Osteoblast (primary cell): ENCODE data around the gene ANO5. TPM values are rescaled to one million over a fixed set of nuclear protein-coding genes. Genes with fewer than 3 reads are reported as not detected.
"Not testable (repeated sequence)": the region's sequence is repeated elsewhere in the genome, so short reads cannot be mapped to it uniquely, and the experiment has no call there.

ENCODE experiments used
- DNase-seq: peaks from one replicate; pipeline ENCODE4 v3.0.0; 2011; ENCODE audit warnings: low spot score, mixed read lengths; ENCODE audit not compliant: insufficient read length; ENCODE audit errors: missing footprints
- H2AFZ ChIP-seq: 2 replicates; pipeline ENCODE4 v1.6.0; 2011; ENCODE audit warnings: mild to moderate bottlenecking, low read length
- H3K27ac ChIP-seq: 2 replicates; pipeline ENCODE4 v1.5.1; 2011; ENCODE audit warnings: mild to moderate bottlenecking, low read depth, low read length, moderate library complexity
- H3K27me3 ChIP-seq: 2 replicates; pipeline ENCODE4 v1.6.0; 2012; ENCODE audit warnings: mild to moderate bottlenecking, control low read depth, inconsistent platforms, low read length, moderate library complexity; ENCODE audit not compliant: insufficient read depth
- H3K36me3 ChIP-seq: 2 replicates; pipeline ENCODE4 v1.5.1; 2011; ENCODE audit warnings: mild to moderate bottlenecking, low read length, control low read depth, moderate library complexity; ENCODE audit not compliant: insufficient read depth
- H3K4me1 ChIP-seq: 2 replicates; pipeline ENCODE4 v1.5.1; 2011; ENCODE audit warnings: mild to moderate bottlenecking, low read length, control low read depth, moderate library complexity; ENCODE audit not compliant: insufficient read depth
- H3K4me2 ChIP-seq: 2 replicates; pipeline ENCODE4 v1.6.0; 2011; ENCODE audit warnings: mild to moderate bottlenecking, low read length; ENCODE audit not compliant: insufficient read depth
- H3K4me3 ChIP-seq: fragments of 200-600 bp; sonication (generic); 3 replicates; pipeline ENCODE4 v1.5.1; 2012; ENCODE audit warnings: mild to moderate bottlenecking, low read length, inconsistent platforms; ENCODE audit not compliant: insufficient read depth
- H3K79me2 ChIP-seq: 2 replicates; pipeline ENCODE4 v1.6.0; 2012; ENCODE audit warnings: mild to moderate bottlenecking, low read length, control low read depth, inconsistent platforms; ENCODE audit not compliant: insufficient read depth
- H3K9me3 ChIP-seq: 2 replicates; pipeline ENCODE4 v1.5.1; 2011; ENCODE audit warnings: low read depth, low read length, control low read depth
- H4K20me1 ChIP-seq: 2 replicates; pipeline ENCODE4 v1.6.0; 2012; ENCODE audit warnings: mild to moderate bottlenecking, low read length, control low read depth; ENCODE audit not compliant: insufficient read depth
- total RNA-seq: library from RNA; depleted of rRNA; stranded (reverse); fragments of >200 nt; gene quantifications from 2 replicates; pipeline ENCODE4 v1.2.3, GENCODE V29; 2012
- TF ChIP-seq, protein P1 (sequence below): IDR thresholded peaks from 2 replicates; pipeline ENCODE4 v1.5.1; 2011; ENCODE audit warnings: mild to moderate bottlenecking, low read depth, low read length, moderate library complexity; ENCODE audit errors: extremely low read depth

ANO5 gene
- total RNA-seq, 1 donor = 1.1 TPM

- DNase-seq = no peak
- Histone ChIP-seq H3K4me2 (no peak overlapping the region), H2AFZ (no peak overlapping the region), H3K27ac (no peak overlapping the region), H3K9me3 (no peaks in the 10 kb centered on the region), H4K20me1 (no peaks in the 10 kb centered on the region), H3K27me3 (no peaks in the 10 kb centered on the region), H3K4me1 (no peaks in the 10 kb centered on the region), H3K36me3 (no peaks in the 10 kb centered on the region), H3K79me2 (no peaks in the 10 kb centered on the region), H3K4me3 (no peak overlapping the region)
- TF ChIP-seq, protein P1, sequence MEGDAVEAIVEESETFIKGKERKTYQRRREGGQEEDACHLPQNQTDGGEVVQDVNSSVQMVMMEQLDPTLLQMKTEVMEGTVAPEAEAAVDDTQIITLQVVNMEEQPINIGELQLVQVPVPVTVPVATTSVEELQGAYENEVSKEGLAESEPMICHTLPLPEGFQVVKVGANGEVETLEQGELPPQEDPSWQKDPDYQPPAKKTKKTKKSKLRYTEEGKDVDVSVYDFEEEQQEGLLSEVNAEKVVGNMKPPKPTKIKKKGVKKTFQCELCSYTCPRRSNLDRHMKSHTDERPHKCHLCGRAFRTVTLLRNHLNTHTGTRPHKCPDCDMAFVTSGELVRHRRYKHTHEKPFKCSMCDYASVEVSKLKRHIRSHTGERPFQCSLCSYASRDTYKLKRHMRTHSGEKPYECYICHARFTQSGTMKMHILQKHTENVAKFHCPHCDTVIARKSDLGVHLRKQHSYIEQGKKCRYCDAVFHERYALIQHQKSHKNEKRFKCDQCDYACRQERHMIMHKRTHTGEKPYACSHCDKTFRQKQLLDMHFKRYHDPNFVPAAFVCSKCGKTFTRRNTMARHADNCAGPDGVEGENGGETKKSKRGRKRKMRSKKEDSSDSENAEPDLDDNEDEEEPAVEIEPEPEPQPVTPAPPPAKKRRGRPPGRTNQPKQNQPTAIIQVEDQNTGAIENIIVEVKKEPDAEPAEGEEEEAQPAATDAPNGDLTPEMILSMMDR = no peak
Observed at GRCh38 chr11:22275600-22275999, 82.7 kb downstream of the ANO5 start.

GRCh38 chr11:22276535-22276934, 83.7 kb downstream of the ANO5 start:
- Histone ChIP-seq H3K9me3 (no peaks in the 10 kb centered on the region), H3K27ac (no peak overlapping the region), H3K79me2 (no peaks in the 10 kb centered on the region), H3K4me1 (no peaks in the 10 kb centered on the region), H3K4me3 (no peak overlapping the region), H2AFZ (no peak overlapping the region), H4K20me1 (no peaks in the 10 kb centered on the region), H3K27me3 (no peaks in the 10 kb centered on the region), H3K36me3 (no peaks in the 10 kb centered on the region), H3K4me2 (no peak overlapping the region)
- no peak for DNase-seq
- TF ChIP-seq, protein P1 = no peak

DNA sequence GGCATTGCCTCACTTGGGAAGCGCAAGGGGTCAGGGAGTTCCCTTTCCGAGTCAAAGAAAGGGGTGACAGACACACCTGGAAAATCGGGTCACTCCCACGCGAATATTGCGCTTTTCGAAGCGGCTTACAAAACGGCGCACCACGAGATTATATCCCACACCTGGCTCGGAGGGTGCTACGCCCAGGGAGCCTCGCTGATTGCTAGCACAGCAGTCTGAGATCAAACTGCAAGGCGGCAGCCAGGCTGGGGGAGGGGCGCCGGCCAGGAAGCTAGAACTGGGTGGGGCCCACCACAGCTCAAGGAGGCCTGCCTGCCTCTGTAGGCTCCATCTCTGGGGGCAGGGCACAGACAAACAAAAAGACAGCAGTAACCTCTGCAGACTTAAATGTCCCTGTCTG, 92.1 kb downstream of the ANO5 start:
- not testable (repeated sequence) for H3K9me3 ChIP-seq, H4K20me1 ChIP-seq, H3K4me3 ChIP-seq, H3K27ac ChIP-seq, H3K79me2 ChIP-seq, H3K4me2 ChIP-seq, H3K36me3 ChIP-seq, H3K4me1 ChIP-seq, DNase-seq, H2AFZ ChIP-seq, H3K27me3 ChIP-seq

DNA sequence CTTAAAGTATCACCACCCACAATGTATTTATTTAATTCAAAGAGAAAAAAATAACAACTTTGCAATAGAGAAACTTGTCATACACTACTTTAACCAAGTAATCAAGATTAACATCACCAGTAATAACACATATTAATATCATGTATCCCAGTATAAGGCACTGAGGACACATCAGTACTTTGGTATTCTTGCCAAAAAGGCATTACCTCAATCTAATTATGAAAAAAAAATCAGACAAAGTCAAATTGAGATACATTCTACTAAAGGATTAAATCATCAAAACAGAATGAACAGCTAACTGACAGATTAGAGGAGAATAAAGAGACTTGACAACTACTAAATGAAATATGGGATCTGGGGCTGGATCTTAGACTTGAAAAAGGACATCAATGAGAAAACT, 109.5 kb downstream of the ANO5 start:
- Histone ChIP-seq H3K27me3 (no peaks in the 10 kb centered on the region), H3K4me3 (no peak overlapping the region), H3K27ac (no peak overlapping the region), H4K20me1 (no peaks in the 10 kb centered on the region), H3K9me3 (no peaks in the 10 kb centered on the region), H2AFZ (no peak overlapping the region), H3K4me1 (no peaks in the 10 kb centered on the region), H3K79me2 (no peaks in the 10 kb centered on the region), H3K36me3 (no peaks in the 10 kb centered on the region), H3K4me2 (no peak overlapping the region)
- DNase-seq = no peak
- TF ChIP-seq, protein P1 = no peak
